IPS-18a (cell line): Measurements from ENCODE around the gene ITPK1.

ENCODE experiments used
- H3K27ac ChIP-seq: one replicate; pipeline ENCODE4 v1.5.1; 2013; ENCODE audit warnings: low read length
- H3K27me3 ChIP-seq: one replicate; pipeline ENCODE4 v1.6.1; 2013; ENCODE audit warnings: mild to moderate bottlenecking, low read length; ENCODE audit not compliant: control insufficient read depth, insufficient read depth
- H3K36me3 ChIP-seq: one replicate; pipeline ENCODE4 v1.6.1; 2013; ENCODE audit warnings: low read depth, low read length; ENCODE audit not compliant: control insufficient read depth
- H3K4me1 ChIP-seq: one replicate; pipeline ENCODE4 v1.6.1; 2013; ENCODE audit warnings: low read depth, low read length; ENCODE audit not compliant: control insufficient read depth
- H3K4me3 ChIP-seq: one replicate; pipeline ENCODE4 v1.5.1; 2013; ENCODE audit warnings: low read length
- H3K9ac ChIP-seq: one replicate; pipeline ENCODE4 v1.6.1; 2013; ENCODE audit warnings: mild to moderate bottlenecking, low read length, moderate library complexity
- H3K9me3 ChIP-seq: one replicate; pipeline ENCODE4 v1.6.1; 2013; ENCODE audit warnings: low read depth, low read length; ENCODE audit not compliant: control insufficient read depth

Gene ITPK1

DNA sequence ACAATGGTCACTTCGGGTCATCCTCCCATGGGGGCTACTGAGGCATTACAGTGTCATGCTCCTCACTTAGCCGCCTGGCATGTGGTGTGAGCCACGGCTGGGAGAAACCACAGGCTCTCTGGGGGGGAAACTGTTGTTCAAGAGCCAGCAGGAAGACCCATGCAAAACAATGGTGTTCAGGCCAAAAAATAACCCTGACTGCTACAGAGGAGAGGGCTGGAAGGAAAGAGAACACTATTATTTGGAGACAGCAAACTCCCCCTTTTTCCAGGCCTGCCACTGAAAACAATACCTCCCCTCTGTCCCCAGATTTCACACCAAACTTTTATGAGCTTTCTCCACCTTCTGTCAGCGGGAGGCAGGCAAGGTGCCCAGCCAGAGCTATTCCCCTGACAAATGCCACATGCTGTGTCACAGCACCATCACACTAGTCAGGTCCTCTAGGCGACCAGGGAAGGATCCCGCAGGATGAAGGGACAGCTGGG lies 109.1 kb downstream of the ITPK1 start:
- Histone ChIP-seq H3K4me1 (peaks cover 6% of the 10 kb centered on the region), H3K27me3 (no peaks in the 10 kb centered on the region), H3K4me3 (no peak overlapping the region), H3K36me3 (no peaks in the 10 kb centered on the region), H3K9ac (no peak overlapping the region), H3K27ac (no peak overlapping the region), H3K9me3 (no peaks in the 10 kb centered on the region)

DNA sequence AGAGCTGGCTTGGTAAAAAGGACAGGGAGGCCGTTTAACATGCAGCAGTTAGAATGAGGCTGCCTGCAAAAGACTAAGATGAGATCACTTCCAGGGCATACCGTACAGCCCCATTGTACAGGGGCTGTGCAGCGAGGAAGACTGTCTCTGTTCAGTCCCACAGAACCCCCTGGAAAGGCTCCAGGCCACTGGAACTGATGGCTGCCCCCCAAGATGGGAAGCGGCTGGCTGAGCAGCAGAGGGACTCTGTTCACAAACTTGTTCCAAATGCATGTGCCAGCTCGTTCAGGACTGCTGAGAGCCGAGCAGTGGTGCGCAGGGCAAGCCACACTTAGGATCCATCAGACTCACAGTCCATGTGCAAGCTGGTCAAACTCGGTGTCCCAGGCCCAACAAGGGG lies 109.9 kb downstream of the ITPK1 start:
- Histone ChIP-seq H3K27ac (no peak overlapping the region), H3K9me3 (no peaks in the 10 kb centered on the region), H3K36me3 (no peaks in the 10 kb centered on the region), H3K9ac (no peak overlapping the region), H3K4me3 (no peak overlapping the region), H3K4me1 (peaks cover 6% of the 10 kb centered on the region), H3K27me3 (no peaks in the 10 kb centered on the region)

DNA sequence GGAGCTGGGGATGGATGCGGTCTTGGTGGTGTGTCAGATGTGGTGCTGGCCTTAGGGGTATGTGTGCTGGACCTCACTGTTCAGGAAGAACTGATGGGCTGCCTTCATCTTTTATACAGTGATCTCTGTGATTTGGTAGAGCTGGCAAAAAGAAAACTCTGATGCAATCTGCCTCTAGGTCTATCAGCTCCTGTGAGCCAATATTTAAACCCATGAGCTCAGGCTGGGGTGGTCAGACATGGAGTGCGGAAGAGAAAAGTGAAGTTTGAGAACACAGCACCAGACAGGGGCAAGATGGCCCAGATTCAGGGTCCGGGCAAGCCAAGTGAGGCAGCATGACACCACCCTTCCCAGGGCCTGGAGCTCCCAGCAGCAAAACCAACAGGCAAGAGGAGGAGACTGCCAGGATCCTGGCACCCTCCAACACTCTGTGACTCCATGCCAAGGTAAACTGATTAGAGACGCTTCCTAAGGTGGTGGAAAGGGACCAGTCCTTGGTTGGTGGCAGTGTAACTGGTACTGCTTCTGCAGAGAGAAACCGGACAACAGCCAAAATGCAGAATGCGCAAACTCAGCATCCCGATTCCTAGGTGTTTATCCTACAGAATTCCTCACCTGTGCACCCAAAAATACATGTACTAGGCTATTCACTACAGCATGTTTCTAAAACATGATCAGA lies 110.5 kb downstream of the ITPK1 start:
- no peak overlapping the region for H3K27ac ChIP-seq

DNA sequence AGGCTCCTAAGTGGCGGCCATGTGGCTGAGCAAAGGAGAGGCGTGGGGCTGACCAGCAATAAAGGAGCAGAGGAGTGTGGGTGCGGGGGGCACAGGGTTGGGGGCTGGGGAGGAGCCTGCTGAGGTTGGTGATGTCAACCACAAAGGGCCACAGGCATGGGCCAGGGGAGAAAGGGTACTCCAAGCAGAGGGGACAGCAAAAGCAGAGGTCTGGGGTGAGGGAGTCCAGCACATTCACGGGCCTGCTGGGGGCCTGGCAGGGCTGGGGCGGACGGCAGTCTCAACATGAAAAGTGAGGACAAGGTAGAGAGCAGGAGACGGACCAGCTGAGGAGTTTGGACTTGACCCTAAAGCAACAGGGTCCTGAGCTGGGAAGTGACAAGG lies 111.0 kb downstream of the ITPK1 start:
- Histone ChIP-seq H3K36me3 (no peaks in the 10 kb centered on the region), H3K4me1 (peaks cover 6% of the 10 kb centered on the region), H3K4me3 (no peak overlapping the region), H3K9ac (no peak overlapping the region), H3K27ac (no peak overlapping the region), H3K27me3 (no peaks in the 10 kb centered on the region), H3K9me3 (no peaks in the 10 kb centered on the region)

More for the DNA sequence above, 110.5 kb downstream of the ITPK1 start:
- H3K4me3 ChIP-seq = no peak overlapping the region
- H3K9ac ChIP-seq = no peak overlapping the region
- no peaks in the 10 kb centered on the region for H3K36me3 ChIP-seq
- H3K4me1 ChIP-seq = peaks cover 6% of the 10 kb centered on the region
- no peaks in the 10 kb centered on the region for H3K27me3 ChIP-seq
- no peaks in the 10 kb centered on the region for H3K9me3 ChIP-seq

DNA sequence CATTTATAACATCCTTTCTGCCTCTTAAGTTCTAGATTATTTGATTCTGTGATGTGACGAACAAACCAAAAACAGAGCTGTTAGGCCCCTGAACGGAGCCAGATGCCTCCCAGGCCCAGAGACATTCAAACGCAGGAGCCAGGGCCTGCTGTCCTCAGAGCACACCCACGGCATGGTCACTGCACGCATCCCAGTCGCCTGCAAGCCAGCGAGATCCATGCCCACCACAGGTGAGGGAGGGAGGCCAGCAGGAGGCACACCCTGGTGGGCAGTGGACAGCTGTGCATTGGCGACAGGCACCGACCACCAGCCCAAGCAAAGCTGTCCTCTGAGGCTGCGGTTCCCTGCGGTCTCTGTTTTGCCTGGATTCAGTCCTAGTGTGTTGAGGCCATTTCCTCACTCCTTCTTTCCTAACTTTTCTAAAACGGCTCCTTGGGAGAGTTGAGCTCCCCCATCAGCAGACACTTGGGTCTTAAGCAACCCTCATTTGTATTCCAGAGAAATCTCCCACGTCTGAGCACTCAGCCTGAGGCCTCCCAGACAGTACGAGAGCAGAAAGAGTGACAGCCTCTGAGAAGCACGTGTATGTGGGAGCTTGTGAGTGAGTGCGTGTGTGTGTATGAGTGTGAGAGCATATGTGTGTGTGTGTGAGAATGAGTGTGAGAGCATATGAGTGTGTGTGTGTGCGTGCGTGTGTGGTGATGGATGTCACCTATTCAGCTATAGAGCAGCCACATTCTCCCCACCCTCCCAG lies 111.6 kb downstream of the ITPK1 start:
- H3K27me3 ChIP-seq = no peaks in the 10 kb centered on the region
- no peak overlapping the region for H3K4me3 ChIP-seq
- H3K9me3 ChIP-seq = no peaks in the 10 kb centered on the region
- no peak overlapping the region for H3K27ac ChIP-seq
- H3K4me1 ChIP-seq = peaks cover 6% of the 10 kb centered on the region
- H3K9ac ChIP-seq = no peak overlapping the region
- H3K36me3 ChIP-seq = no peaks in the 10 kb centered on the region

DNA sequence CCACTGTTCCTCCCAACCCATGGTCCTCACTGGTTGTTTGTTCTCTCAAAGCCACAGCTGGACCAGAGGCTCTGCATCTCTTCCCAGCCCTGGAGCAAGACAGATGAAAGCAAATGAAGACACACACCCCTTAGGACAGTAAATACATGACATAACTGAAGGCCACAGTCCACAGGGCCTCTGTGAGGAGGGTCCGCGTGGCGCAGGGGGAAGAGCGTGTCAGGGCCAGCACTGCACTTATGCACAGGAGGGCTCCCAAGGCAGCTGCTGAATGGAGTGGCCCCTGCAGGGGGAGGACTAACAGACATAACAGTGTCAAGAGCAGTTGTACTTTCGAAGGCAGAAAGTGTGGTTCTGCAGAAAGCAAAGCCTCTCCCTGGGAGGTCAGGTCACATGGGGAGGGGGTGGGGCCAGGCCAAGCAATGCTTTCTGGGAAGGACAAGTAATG lies 112.8 kb downstream of the ITPK1 start:
- H3K27ac ChIP-seq = no peak overlapping the region
- no peaks in the 10 kb centered on the region for H3K9me3 ChIP-seq
- H3K9ac ChIP-seq = no peak overlapping the region
- peaks cover 6% of the 10 kb centered on the region for H3K4me1 ChIP-seq
- H3K36me3 ChIP-seq = no peaks in the 10 kb centered on the region
- H3K4me3 ChIP-seq = no peak overlapping the region
- no peaks in the 10 kb centered on the region for H3K27me3 ChIP-seq

DNA sequence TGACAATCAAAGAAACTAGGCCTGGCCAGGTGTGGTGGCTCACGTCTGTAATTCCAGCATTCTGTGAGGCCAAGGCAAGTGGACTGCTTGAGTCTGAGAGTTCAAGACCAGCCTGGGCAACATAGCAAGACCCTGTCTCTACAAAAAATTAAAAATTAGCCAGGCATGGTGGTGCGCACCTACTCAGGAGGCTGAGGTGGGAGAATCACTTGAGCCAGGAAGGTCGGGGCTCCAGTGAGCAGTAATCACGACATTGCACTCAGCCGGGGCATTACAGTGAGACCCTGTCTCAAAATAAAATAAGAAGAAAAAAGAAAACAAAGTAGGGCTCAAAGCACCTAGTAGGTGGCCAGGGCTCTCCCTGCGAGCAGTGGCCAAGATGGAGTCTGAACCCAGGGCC lies 113.7 kb downstream of the ITPK1 start:
- no peaks in the 10 kb centered on the region for H3K27me3 ChIP-seq
- H3K36me3 ChIP-seq = no peaks in the 10 kb centered on the region
- no peaks in the 10 kb centered on the region for H3K9me3 ChIP-seq
- H3K27ac ChIP-seq = no peak overlapping the region
- H3K9ac ChIP-seq = no peak overlapping the region
- peaks cover 6% of the 10 kb centered on the region for H3K4me1 ChIP-seq
- no peak overlapping the region for H3K4me3 ChIP-seq

DNA sequence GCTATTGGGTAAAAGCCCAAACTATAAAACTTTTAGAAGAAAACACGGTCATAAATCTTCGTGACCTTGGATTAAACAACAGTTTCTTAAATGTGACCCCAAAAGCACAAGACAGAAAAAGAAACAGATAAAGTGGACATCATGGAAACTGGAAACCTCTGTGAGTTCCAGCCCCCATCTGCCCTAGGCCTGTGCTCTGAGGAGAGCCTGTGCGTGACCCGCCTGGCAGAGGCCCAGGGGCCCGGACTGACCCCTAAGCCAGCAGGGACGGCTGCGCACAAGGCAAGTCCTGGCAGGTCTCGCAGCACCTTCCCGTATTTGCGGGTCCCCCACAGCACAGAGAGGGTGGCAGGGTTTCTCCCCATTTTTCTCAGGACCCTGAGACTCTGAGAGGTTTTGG lies 116.8 kb downstream of the ITPK1 start:
- H3K27me3 ChIP-seq = no peaks in the 10 kb centered on the region
- no peak overlapping the region for H3K9ac ChIP-seq
- H3K4me1 ChIP-seq = no peaks in the 10 kb centered on the region
- H3K4me3 ChIP-seq = no peak overlapping the region
- H3K36me3 ChIP-seq = no peaks in the 10 kb centered on the region
- no peaks in the 10 kb centered on the region for H3K9me3 ChIP-seq
- no peak overlapping the region for H3K27ac ChIP-seq

DNA sequence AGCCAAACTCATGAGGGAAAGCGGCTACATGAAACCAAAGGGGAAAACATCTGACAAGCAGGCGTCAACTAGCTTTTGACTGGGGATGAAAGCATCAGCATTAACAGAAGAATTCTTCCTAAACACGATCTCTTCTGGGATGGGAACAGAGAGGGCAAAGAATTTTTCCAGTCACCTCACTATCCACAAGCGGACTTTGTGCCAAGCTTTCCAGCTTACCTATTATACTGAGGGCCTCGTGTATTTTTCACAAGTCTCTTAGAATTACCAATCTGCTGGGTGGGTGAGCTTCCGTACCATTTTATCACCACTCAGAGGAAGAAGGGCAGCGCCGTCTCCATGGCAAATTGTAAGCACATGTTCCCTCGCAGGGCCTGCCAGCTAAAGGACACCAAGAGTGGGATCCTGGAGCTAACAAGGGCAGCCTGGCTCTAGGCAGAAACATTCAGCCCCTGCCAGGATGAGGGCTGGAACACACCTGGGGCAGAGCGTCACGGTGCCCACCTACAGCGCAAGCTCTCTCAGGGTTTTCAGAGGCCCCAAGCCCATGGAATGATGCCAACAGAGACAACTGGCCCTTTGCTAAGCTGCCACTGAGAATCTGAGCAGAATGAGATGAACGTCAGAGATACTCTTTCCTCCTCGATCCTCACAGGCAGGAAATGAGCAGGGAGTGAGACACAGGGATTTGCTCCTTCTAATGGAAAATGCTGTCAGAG lies 118.2 kb downstream of the ITPK1 start:
- Histone ChIP-seq H3K27me3 (no peaks in the 10 kb centered on the region), H3K27ac (no peak overlapping the region), H3K9ac (no peak overlapping the region), H3K36me3 (no peaks in the 10 kb centered on the region), H3K9me3 (no peaks in the 10 kb centered on the region), H3K4me1 (no peaks in the 10 kb centered on the region), H3K4me3 (no peak overlapping the region)

DNA sequence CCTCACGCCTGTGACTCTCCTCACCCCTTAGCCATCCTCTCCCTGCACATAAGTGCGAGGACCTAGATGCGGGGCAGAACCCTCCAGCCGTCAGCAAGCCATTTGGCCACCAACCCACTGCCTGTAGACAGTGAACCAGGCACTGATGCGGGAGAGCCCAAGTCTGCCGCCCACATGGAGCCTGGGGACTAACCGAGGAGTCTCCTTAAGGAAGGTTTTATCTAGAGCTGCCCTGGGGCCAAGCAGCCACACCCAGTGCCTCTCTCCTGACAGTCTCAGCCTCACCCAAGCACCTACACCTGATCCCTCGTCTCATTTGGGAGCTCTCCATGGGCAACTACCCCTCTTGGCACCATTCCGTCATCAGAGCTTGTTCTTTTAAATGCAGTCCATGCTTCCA lies 120.1 kb downstream of the ITPK1 start:
- Histone ChIP-seq H3K9ac (no peak overlapping the region), H3K27ac (no peak overlapping the region), H3K4me1 (no peaks in the 10 kb centered on the region), H3K36me3 (no peaks in the 10 kb centered on the region), H3K9me3 (no peaks in the 10 kb centered on the region), H3K27me3 (no peaks in the 10 kb centered on the region), H3K4me3 (no peak overlapping the region)

DNA sequence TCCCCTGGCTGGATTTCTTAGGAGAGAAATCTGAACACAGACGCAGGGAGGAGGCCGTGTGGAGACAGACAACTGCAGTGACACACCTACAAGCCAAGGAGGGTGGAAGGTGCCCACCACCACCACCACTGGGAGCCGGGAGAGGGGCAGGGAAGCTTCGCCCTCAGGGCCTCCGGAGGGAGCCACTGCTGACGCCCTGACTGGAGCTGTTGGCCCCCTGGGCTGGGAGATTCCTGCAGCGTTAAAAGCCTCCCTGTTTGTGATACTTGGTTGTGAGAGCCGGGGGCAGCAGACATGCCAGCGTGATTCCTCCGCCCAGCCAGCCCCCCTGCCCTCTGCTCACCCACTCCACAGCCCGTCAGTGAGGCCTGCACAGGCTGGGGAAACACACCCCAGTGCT lies 120.8 kb downstream of the ITPK1 start:
- Histone ChIP-seq H3K4me1 (no peaks in the 10 kb centered on the region), H3K9me3 (no peaks in the 10 kb centered on the region), H3K27ac (no peak overlapping the region), H3K4me3 (no peak overlapping the region), H3K27me3 (no peaks in the 10 kb centered on the region), H3K9ac (no peak overlapping the region), H3K36me3 (no peaks in the 10 kb centered on the region)
